Hindlimb muscle (tissue), 1 donor: ENCODE data around the gene PITPNM3. TPM values are rescaled to one million over a fixed set of nuclear protein-coding genes. Genes with fewer than 3 reads are reported as not detected.
A peak's percentile ranks its signal among the peaks of the same experiment; 100 is the strongest.

Experiments
- DNase-seq: peaks from one replicate; pipeline ENCODE4 v3.0.0-alpha.2; 2013
- polyA plus RNA-seq: library from polyadenylated mRNA; unstranded; fragments of 120-200 nt; gene quantifications from one replicate; pipeline ENCODE4 v1.2.1, GENCODE V29; 2013; ENCODE audit not compliant: insufficient read length

Gene PITPNM3
- polyA plus RNA-seq, 1 donor, result 5.9 TPM

DNA sequence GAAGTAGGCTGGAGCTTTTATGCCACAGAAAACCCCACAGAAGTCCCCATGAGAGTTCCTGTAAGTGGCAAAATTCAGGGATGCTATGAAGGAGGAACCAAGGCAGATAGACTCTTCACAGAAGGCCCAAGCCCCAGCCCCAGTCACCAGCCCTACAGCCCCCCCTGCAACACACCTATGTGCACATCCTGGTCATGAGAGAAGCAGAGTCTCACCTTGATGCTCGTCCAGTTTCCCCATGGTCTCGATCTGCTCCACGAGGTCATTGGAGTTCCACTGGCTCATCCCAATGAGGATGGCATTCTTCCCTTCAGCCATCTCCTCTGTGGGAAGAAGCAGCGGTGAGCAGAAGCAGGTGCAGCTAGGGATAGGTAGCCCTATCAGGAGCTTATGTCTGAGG is 31.2 kb downstream of the PITPNM3 start:
- DNase-seq, result no peak

- no peak for DNase-seq
These were observed 31.8 kb downstream of the PITPNM3 start for GRCh38 chr17:6524520-6524919.

DNA sequence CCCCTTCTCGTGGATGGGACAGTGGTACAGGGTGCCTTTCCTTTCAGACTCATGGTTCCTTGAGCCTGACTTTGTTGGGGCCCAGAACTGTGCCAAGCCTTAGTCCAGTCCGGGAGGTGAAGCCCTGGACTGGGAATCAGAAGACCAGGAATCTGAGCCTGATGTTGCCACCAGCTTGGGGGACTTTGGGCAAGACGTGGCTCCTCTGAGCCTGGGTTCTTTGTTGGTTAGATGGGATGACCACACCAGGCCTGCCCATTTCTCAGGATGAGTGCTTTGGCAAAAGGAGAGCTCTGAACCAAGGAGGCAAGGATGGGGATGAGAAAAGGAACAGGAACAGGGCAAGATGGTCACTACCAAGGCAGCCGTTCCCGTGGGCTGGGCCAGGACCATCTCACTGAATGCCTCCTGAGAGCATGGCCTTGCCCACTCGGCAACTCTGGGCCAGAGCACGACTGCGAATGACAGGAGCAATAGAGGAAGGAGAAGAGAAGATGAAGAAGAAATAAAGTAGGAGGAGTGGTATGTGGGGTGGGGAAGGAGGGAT is 32.5 kb downstream of the PITPNM3 start:
- no peak for DNase-seq

GRCh38 chr17:6523330-6523729 is 33.0 kb downstream of the PITPNM3 start:
- no peak for DNase-seq

DNA sequence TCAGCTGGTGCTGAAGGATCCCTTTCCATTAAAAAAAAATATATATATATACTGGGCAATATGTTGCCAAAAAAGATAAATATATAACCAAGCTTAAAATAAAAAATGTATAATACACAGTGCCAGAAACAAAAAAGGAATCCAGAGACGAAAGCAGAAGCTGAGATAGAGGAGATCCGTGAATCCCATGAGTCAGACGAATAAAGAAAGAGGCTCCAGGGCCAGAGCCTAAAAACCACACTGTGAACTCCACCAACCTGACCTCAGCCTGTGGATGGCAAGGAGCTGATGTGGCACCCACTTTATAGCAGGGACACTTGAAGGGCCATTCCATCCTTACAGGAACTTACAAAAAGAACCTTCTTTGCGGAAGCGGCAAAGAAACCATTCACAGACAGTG is 34.8 kb downstream of the PITPNM3 start:
- DNase-seq, result no peak

- DNase-seq, result no peak
These were observed 39.3 kb downstream of the PITPNM3 start for GRCh38 chr17:6517062-6517461.

- DNase-seq, result no peak
These were observed 42.0 kb downstream of the PITPNM3 start for GRCh38 chr17:6514371-6514770.

GRCh38 chr17:6512552-6512951 is 43.8 kb downstream of the PITPNM3 start:
- no peak for DNase-seq

DNA sequence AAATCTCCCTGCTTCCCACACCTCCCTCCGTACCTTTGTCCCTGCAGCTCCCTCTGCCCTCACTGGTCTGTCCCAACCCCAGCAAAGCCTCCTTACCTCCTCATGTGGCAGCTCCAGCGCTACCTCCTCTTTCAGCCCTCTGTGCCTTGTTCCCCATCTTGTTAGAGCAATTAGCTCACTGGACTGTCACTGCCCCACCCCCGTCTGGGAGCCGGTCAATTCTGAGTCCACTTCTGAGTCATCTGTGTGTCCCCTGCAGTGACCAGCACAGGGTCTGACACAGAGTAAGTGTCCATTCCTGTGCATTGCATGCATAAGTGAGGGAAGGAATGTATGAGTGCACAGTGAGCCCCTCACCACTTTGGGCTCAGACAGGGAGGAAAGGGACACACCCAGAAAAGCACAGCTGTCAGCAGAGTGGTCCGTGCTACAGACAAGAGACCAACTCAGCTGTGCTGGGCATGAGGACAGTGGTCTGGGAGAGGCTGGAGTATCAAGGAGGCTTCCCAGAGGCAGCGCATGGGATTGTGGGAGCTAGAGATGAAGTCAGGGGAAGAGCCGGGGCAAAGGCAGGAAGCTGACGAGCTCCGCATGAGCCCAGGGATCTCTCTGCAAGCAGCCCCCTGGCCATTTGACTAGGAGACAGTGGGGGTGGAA is 45.9 kb downstream of the PITPNM3 start:
- DNase-seq, result no peak

DNA sequence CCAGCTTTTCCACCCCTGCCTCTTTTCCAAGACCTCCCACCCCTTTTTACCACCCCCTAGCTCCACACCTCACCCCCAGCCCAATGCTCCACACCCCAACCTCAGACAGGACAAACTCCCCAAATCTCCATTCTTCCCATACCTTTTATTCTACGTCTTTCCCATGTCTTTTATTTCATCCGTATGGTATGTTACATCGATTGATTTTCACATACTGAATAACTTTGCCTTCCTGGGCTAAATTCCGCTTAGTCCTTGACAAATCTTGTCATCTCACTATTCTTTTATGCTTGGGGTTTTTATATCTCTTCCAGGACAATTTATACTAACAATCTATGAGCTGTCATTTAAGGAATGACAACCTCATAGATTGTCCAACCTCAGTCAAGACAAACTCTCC is 46.4 kb downstream of the PITPNM3 start:
- no peak for DNase-seq

GRCh38 chr17:6509031-6509771 is 47.2 kb downstream of the PITPNM3 start:
- no peak for DNase-seq

DNA sequence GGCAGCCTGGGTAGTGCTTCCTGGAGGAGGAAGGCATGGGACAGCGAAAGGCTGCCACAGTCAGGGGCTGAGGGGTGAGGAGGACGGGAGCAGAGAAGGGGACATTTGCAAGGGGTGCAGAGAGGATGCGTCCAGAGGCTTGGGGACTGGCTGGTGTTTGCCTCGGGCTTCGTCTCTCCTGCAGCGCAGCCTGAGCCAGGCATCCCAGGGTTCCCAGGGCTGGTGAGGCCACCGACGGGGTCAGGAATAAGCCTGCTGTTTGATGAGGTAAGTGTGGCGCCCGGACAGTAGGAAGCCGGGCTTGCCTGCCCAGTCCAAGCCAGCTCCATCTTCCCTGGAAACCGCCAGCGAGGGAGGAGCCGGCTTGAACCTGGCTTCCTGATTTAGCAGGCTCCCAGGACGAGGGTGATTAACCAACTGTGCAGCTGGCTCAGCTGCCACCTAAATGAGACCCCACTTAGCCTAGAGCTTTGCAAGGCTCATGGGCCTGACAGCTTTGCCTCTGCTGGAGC is 47.8 kb downstream of the PITPNM3 start:
- no peak for DNase-seq

GRCh38 chr17:6508016-6508415 is 48.3 kb downstream of the PITPNM3 start:
- DNase-seq, result no peak

DNA sequence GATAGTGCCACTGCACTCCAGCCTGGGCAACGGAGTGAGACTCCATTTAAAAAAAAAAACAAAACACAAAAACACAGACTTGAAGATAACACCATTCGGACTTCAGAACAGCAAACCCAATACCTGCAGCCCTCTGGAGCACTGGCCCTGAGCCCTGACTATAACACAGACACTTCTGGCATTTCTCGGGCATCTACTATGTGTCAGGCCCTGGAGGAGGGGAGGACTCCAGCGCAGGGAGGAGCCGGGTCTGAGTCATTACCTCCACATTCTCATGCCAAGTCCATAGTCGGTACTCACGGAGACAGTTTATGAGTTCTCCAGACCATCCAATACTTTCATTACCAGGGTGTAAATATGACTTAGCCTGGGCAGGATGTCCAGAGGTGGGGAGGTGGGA is 48.8 kb downstream of the PITPNM3 start:
- DNase-seq, result peak; percentile 38

- DNase-seq, result no peak
These were observed 49.6 kb downstream of the PITPNM3 start for GRCh38 chr17:6506679-6507231.

DNA sequence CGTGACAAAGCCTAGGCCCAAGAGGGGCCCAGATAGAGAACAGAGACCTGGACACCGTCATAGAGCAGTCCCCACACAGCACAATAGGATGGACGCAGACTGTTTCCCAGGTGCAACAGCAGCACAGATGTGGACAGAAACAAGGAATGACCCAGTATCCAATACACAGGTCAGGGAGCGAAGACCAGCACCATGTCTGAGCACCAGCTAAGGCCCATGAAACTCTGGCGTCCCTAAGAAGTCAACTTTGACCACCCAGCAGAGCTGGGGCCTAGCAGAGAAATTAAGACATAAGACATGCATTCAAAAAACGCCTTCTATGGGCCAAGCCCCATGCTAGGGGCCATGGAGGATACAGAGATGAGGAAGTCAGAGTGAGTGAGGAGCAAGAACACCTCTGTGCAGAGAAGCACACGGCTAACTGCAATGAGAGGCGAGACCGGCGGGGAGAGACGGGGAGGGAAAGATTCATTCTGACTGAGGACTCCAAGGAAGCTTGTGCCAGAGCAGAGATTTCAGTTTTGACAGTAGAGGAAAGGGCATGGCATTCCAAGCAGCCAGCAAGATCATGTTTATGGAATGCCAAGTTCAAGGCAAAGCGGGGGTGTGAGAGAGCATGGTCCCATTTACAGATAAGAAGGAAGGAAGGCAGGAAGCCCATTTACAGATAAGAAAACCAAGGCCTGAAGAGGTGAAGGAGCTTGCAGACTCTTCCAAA is 50.8 kb downstream of the PITPNM3 start:
- DNase-seq, result no peak

GRCh38 chr17:6503641-6504195 is 52.6 kb downstream of the PITPNM3 start:
- no peak for DNase-seq

GRCh38 chr17:6502871-6503509 is 53.4 kb downstream of the PITPNM3 start:
- no peak for DNase-seq

- no peak for DNase-seq
These were observed 54.2 kb downstream of the PITPNM3 start for GRCh38 chr17:6502142-6502541.

GRCh38 chr17:6501359-6501758 is 55.0 kb downstream of the PITPNM3 start:
- DNase-seq, result no peak

DNA sequence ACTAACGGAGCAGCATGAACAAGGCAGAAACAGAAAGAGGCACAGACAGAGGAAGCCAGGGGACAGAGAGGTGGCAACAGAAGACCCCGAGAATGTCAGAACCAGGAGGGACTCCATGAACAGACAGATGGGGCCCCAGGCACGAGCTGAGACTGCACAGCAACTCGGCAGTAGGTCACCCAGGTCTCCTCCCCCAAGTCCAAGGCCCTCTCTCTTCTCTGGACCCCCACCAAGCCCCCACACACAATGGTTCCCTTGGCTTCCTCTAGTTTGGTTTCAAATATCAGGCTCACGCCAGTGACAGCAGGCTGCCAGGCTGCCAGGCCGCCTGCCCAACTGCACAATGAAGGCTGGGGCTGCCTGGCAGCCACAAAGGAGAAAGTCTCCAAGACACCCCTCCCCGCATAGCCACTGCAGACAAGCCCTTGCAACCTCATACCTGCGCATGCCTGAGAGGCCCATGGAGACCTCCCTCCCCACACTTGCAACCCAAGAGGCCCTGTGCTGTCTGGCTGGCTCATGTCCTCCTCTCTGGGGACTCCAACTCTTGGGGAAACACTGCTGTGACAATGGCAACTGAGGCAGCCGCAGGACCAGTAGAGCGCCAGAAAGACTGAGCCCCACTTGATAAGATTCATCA is 57.3 kb downstream of the PITPNM3 start:
- no peak for DNase-seq

- DNase-seq, result no peak
These were observed 58.0 kb downstream of the PITPNM3 start for GRCh38 chr17:6498356-6498755.
